ENCODE measurements around the gene A2ML1. TPM values are rescaled to one million over a fixed set of nuclear protein-coding genes. Genes with fewer than 3 reads are reported as not detected.

The A2ML1 gene
- polyA plus RNA-seq, 1 experiment = not detected

DNA sequence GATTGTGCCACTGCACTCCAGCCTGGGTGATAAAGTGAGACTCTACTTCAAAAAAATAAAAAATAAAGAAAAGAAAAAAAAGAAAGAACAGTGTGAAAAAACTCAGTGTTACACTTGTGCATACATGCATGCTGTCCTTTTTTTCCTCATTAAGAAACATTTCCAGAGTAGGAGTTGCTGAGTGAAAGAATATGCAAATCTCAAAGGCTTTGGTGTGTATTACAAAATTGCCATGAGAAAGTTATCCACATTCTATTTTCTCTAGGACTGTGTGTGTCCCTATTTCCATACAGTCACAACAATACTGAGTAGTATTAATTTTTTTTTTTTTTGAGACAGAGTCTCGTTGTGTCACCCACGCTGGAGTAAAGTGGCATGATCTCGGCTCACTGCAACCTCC lies 830 bp upstream of the A2ML1 start:
- TF ChIP-seq, protein P1, sequence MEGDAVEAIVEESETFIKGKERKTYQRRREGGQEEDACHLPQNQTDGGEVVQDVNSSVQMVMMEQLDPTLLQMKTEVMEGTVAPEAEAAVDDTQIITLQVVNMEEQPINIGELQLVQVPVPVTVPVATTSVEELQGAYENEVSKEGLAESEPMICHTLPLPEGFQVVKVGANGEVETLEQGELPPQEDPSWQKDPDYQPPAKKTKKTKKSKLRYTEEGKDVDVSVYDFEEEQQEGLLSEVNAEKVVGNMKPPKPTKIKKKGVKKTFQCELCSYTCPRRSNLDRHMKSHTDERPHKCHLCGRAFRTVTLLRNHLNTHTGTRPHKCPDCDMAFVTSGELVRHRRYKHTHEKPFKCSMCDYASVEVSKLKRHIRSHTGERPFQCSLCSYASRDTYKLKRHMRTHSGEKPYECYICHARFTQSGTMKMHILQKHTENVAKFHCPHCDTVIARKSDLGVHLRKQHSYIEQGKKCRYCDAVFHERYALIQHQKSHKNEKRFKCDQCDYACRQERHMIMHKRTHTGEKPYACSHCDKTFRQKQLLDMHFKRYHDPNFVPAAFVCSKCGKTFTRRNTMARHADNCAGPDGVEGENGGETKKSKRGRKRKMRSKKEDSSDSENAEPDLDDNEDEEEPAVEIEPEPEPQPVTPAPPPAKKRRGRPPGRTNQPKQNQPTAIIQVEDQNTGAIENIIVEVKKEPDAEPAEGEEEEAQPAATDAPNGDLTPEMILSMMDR (IDR thresholded peaks at IDR 0.05; ENCODE audit: low read depth, low read length) = no peak
- Histone ChIP-seq H3K27ac (ENCODE audit: low read depth, low read length) (no peak overlapping the region), H3K4me3 (ENCODE audit: low read depth, low read length) (no peak overlapping the region), H3K27me3 (ENCODE audit: control insufficient read depth, insufficient read depth, low read length) (no peaks in the 10 kb centered on the region), H3K9me3 (ENCODE audit: control insufficient read depth, insufficient read depth, low read length) (no peaks in the 10 kb centered on the region)
- DNase-seq (ENCODE audit: low read depth, low spot score) = no peak
- POLR2A ChIA-PET = no interaction called here
- CTCF ChIA-PET = no interaction called here

DNA sequence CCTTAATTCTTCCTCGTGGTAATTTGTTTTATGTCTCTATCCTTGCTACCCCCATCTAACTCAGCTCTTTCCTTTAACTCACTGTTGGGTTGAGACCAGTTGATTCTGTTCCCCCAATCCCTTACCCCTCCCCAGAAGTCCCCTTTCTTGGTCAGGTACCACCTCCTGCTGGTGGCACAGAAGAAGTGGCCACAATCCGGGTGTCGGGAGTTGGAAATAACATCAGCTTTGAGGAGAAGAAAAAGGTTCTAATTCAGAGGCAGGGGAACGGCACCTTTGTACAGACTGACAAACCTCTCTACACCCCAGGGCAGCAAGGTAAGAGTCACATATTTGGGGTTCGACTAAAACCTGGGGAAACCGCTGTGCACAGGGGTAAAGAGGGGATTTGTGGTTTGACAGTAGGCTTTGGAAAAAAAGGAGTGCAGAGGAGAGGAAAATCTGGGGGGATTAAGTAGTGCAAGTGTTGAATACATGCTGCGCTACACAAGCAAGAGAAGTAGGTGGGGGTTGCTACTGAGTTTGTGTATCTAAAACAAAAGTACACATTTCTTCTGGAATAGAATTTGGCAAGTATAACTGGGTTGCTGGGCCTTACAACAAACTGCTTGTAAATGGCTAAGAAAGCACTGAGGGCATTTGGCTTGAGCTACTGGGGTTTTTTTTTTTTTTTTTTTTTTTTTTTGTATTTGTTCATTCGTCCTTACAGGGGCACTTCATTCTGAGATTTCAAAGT lies 1.3 kb downstream of the A2ML1 start:
- Histone ChIP-seq H3K27ac (ENCODE audit: low read depth, low read length) (no peak overlapping the region), H3K4me3 (ENCODE audit: low read depth, low read length) (no peak overlapping the region), H3K27me3 (ENCODE audit: control insufficient read depth, insufficient read depth, low read length) (no peaks in the 10 kb centered on the region), H3K9me3 (ENCODE audit: control insufficient read depth, insufficient read depth, low read length) (no peaks in the 10 kb centered on the region)
- TF ChIP-seq, protein P1 (IDR thresholded peaks at IDR 0.05; ENCODE audit: low read depth, low read length) = peak; percentile 62
- ChIA-PET POLR2A (no interaction called here), CTCF (interaction anchor here (0.6 to 3.8 kb wide), 21 partner anchors 9 to 280 kb away, joined by 3 to 38 read pairs (median 5); no protein-coding TSS in a partner anchor)
- no peak for DNase-seq (ENCODE audit: low read depth, low spot score)

DNA sequence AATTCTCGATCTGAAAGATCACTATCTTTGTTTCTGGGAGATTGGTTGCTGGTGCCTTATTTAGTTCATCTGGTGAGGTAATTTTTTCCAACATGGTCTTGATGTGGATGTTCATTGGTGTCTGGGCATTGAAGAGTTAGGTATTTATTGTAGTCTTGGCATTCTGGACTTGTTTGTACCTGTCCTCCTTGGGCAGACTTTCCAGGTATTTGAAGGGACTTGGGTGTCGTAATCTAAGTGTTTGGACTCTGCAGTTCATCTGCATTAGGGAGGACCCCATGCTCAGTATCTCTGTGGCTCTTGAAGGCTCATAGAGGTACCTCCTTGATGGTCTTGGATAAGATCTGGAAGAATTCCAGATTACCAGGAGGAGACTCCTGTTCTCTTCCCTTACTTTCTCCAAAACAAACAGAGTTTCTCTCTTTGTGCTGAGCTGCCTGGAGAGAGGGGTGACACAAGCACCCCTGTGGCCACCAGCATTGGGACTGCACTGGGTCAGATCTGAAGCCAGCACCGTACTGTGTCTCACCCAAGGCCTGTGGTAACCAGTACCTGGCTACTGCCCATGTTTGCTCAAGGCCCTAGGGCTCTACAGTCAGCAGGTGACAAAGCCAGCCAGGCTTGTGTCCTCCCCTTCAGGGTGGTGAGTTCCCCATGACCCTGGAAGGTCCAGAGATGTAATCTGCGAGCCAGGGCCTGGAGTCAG lies 5.3 kb downstream of the A2ML1 start:
- TF ChIP-seq, protein P1 (IDR thresholded peaks at IDR 0.05; ENCODE audit: low read depth, low read length) = no peak
- Histone ChIP-seq H3K27ac (ENCODE audit: low read depth, low read length) (no peak overlapping the region), H3K4me3 (ENCODE audit: low read depth, low read length) (no peak overlapping the region), H3K27me3 (ENCODE audit: control insufficient read depth, insufficient read depth, low read length) (no peaks in the 10 kb centered on the region), H3K9me3 (ENCODE audit: control insufficient read depth, insufficient read depth, low read length) (no peaks in the 10 kb centered on the region)
- DNase-seq (ENCODE audit: low read depth, low spot score) = no peak
- POLR2A ChIA-PET = no interaction called here
- CTCF ChIA-PET = interaction anchor here (3.8 kb wide), 1 partner anchor 63 kb away, joined by 17 read pairs; no protein-coding TSS in a partner anchor

DNA sequence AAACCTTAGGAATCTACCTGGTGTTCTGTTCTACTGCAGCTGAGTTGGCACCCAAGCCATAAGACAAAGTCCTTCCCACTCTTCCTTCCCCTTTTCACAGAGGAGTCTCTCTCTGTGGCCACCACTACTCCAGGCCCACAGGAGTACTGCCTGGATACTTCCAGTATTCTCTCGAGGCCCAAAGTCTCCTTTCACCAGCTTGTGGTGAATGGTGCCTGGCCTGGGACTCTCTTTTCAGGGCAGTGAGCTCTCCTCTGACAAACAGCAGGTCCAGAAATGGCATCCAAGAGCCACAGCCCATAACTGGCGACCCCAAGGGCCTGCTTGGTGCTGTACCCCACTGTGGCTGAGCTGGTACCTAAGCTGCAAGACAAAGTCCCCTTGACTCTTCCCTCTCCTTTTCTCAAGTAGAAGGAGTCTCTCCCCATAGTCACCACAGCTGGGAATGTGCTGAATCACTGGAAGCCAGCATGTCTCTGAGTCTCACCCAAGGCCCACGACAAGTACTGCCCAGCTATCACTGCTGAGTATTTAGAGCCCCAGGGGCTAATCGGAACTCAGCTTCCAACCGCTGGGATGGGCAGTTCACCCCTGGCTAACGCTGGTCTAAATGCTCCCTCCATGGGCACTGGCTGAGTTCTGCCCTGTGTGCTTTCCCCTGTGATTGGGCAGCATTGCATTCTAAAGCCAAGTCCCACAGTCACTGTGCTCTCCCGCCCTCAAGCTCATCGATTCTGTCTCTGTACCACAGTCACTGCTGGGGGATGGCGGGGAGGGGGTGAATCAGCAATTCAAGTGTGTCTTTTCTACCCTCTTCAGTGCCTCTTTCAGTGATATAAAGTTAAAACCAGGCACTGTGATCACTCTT lies 6.1 kb downstream of the A2ML1 start:
- H3K27ac ChIP-seq (ENCODE audit: low read depth, low read length) = no peak overlapping the region
- CTCF ChIA-PET = no interaction called here
- POLR2A ChIA-PET = no interaction called here
- TF ChIP-seq, protein P1 (IDR thresholded peaks at IDR 0.05; ENCODE audit: low read depth, low read length) = no peak
- no peak overlapping the region for H3K4me3 ChIP-seq (ENCODE audit: low read depth, low read length)
- no peaks in the 10 kb centered on the region for H3K9me3 ChIP-seq (ENCODE audit: control insufficient read depth, insufficient read depth, low read length)
- no peak for DNase-seq (ENCODE audit: low read depth, low spot score)
- H3K27me3 ChIP-seq (ENCODE audit: control insufficient read depth, insufficient read depth, low read length) = no peaks in the 10 kb centered on the region
